SH-SY5Y (cell line): ENCODE results near the gene OR2C1.

Experiments
- GATA2 ChIP-seq: IDR thresholded peaks from 2 replicates; pipeline ENCODE4 v1.6.1; 2011; ENCODE audit warnings: mild to moderate bottlenecking, low read depth, low read length
- GATA3 ChIP-seq: IDR thresholded peaks from 2 replicates; pipeline ENCODE4 v1.6.1; 2011; ENCODE audit warnings: low read depth, mild to moderate bottlenecking, low read length, moderate library complexity

- TF ChIP-seq GATA3 (no peak), GATA2 (no peak)
Observed at GRCh38 chr16:3327514-3327913, 28.2 kb upstream of the OR2C1 start.
